ENCODE data around the gene MPIG6B.

DNA sequence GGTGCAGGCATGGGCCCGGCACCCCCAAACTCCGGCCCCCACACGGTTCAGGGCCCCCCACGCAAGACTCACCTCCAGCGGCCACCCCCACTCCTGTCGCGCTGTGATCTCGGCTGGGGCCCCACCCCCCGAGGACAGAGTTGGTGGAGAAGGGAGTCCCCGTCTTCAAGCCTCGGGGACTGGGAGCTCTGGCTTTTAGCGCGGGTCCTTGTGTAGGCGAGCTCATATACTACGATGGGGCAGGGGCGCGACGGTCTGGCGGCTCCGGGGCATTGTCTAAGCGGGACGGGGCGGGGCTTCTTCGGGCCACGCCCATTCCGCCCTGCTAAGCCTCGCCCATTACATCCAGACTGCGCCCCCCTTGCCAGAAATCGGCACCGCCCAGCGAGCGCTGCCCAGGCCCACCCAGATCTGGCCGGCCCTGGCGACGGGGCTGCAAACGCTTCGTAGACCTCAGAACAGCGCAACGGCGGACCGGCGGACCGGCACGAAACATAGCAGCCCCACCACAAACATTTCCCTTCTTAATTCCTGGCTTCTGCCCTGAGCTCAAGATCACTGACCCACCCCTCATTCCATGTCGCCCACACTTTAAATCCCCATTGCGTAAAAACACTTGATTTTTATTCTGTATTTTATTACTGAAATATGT is 6.9 kb downstream of the MPIG6B start:
- TF ChIP-seq CTCF (IDR thresholded peaks at IDR 0.05) (no peak), POLR2A (IDR thresholded peaks at IDR 0.05) (peak in 2 of 3 donors; percentile 36 to 48)

Data from body of pancreas (tissue), 4 donors.